22Rv1 (cell line): ENCODE data around the gene AGAP1.

Source experiments
- ZFX ChIP-seq: fragments of 450-650 bp; IDR thresholded peaks from 2 replicates; pipeline ENCODE4 v1.6.1; 2017; ENCODE audit warnings: antibody characterized with exemption, borderline replicate concordance
- TF ChIP-seq, protein P1 (sequence below): fragments of 450-650 bp; IDR thresholded peaks from 2 replicates; pipeline ENCODE4 v1.5.1; 2017; ENCODE audit warnings: mild to moderate bottlenecking

DNA sequence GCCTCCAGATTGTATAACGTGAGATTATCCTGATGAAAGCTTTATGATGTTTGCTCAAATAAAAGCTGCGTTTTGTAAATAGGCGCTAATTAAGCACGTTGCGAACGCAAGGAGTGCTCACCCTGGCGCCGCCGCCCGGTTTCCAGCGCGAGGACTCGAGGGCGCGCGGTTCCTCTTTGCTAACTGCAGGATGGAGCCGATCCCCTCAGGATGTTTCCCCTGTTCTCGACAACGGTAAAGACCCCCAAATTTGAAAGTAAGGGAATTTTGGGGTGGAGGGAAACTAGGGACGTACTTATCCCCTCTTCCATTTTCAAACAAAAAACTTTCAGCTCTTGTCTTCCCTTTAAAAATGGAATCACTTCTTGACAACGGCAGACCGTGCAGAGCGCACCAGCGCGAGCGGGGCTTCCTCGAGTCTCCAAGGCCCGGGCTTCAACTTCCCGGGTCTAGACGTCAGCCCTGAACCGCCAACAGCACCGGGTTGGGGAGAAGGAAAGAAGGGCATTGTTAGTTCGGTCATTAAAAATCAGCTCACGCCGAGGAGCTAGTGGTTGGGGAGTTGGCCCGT is 675.4 kb downstream of the AGAP1 start:
- TF ChIP-seq, protein P1, sequence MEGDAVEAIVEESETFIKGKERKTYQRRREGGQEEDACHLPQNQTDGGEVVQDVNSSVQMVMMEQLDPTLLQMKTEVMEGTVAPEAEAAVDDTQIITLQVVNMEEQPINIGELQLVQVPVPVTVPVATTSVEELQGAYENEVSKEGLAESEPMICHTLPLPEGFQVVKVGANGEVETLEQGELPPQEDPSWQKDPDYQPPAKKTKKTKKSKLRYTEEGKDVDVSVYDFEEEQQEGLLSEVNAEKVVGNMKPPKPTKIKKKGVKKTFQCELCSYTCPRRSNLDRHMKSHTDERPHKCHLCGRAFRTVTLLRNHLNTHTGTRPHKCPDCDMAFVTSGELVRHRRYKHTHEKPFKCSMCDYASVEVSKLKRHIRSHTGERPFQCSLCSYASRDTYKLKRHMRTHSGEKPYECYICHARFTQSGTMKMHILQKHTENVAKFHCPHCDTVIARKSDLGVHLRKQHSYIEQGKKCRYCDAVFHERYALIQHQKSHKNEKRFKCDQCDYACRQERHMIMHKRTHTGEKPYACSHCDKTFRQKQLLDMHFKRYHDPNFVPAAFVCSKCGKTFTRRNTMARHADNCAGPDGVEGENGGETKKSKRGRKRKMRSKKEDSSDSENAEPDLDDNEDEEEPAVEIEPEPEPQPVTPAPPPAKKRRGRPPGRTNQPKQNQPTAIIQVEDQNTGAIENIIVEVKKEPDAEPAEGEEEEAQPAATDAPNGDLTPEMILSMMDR: no peak
- no peak for TF ChIP-seq ZFX
